Fibroblast of gingiva (primary cell): ENCODE data around the gene BRD3OS.

Experiments
- DNase-seq: peaks from one replicate; pipeline ENCODE4 v3.0.0-alpha.2; 2011; ENCODE audit warnings: low read depth

BRD3OS gene

GRCh38 chr9:134052491-134052890, 27.2 kb downstream of the BRD3OS start:
- DNase-seq: no peak

GRCh38 chr9:134052941-134053340, 27.7 kb downstream of the BRD3OS start:
- no peak for DNase-seq

DNA sequence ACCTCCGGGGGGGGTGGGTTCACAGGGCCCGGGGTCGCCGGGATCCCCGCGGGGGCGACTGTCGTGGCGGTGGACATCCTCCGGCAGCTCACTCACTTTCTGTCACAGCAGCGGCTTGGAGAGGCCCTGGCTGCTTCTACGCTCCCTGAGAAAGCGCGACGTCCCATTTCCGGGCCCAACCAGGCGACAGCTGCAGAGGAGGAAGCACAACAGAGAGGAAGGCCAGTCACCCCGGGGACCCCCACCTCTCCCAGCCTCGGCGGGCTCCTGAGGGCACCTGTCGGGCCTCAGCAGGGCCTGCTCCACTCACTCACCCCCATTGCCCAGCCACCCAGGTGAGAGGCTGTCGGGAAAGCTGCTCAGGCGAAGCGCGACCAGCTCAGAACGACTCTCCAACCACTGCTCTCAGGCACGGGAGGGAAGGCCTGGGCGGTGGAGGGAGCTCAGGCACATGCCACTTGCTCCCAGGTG, 28.2 kb downstream of the BRD3OS start:
- no peak for DNase-seq

DNA sequence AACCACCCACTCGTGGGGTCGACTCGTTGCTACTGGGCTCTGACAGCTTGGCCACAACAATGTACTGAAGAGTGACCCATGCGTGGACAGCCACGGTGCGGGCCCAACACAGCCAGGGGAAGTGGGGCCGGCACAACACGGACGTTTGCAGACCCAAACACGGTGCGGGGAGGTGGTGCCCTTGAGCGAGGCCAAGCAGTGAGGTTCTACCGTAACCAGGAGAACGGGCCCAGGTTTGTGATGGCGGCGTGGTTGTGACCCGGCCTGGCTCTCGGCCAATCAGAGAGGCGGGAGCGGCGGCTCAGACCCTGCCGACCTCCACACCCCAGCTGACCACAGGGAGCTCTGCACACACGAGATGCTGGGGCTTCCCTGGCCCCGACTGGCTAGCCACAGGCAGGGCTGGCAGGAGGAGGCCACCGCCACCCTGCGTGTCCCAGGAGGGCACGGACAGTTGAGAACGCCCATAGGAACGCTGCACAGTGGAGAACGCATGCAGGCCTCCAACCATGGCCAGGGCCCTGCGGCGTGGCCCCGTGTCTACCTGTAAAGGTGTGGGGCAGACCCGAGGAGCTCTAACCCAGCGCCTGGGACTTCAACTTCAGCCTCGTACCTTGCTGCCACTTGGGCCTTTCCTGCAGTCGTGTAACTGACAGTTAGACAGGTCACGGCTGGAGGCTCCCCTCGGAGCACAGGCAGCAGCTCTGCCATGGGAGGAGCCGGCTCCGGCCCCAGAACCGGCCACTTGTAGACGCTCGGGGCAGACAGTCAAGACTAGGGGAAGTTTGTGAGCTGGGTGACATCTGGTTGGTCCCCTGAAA, 28.9 kb downstream of the BRD3OS start:
- no peak for DNase-seq

GRCh38 chr9:134054891-134055811, 29.9 kb downstream of the BRD3OS start:
- DNase-seq: no peak

GRCh38 chr9:134055981-134056461, 30.7 kb downstream of the BRD3OS start:
- peak; percentile 92 for DNase-seq

DNA sequence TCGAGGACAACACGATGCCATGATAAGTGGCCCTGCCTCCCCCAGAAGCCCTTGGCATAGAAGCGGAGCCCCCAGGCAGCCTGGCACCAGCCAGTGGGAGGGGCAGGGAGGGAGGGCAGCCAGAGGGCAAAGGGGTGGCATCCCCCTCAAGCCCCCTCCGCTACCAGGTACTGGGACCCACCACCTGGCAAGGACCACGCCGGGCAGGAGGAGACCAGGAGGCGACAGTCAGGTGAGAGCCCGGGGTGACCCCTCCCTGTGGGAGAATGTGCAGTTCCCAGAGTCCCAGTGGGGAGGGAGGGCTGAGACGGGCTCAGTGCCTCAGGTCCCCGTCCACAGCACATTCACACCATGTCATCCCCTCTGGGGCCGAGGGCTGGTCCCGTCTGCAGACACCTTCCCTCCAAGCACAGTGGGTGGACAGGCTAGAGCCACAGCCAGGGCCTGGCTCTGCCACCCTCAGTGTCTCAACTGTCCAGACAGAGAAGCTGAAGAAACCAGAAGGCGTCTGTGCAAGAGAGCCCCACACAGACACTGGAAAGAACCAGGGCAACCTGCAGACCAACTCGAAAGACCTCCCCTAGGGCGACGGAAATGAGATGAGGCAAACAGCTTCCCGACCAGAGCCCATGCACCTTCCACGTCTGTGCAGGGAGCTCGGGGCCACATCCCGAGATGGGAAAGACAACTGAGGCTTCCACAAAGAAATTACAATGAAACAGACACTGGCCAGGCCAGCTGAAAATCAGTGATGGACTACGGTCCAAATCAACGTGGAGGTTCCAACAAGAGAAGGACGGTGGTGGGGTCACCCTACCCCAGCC, 31.4 kb downstream of the BRD3OS start:
- DNase-seq: no peak

GRCh38 chr9:134057307-134057657, 32.0 kb downstream of the BRD3OS start:
- DNase-seq: no peak

GRCh38 chr9:134057751-134058701, 32.7 kb downstream of the BRD3OS start:
- DNase-seq: no peak

GRCh38 chr9:134058716-134059115, 33.4 kb downstream of the BRD3OS start:
- no peak for DNase-seq

DNA sequence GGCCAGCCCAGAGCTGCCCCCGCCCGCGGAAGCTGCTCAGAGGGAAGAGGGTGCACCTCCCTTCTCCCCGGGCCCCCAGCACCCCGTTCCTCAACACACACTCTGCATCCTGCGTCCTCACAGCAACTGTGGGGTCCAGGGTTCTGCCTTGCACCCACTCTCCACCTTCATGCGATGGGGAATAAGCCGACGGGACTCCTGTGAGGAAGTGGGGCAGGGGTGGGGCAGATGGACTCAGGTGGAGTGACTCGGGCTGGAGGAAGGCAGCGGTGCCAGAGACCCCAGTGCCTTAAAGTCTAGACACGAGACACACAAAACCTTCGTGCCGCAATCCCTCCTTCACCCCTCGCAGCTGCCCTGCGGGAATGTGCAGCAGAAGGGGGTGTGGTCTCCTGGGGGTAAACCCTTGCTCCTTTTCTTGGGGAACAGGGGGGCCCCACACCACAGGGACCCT, 33.9 kb downstream of the BRD3OS start:
- DNase-seq: no peak

DNA sequence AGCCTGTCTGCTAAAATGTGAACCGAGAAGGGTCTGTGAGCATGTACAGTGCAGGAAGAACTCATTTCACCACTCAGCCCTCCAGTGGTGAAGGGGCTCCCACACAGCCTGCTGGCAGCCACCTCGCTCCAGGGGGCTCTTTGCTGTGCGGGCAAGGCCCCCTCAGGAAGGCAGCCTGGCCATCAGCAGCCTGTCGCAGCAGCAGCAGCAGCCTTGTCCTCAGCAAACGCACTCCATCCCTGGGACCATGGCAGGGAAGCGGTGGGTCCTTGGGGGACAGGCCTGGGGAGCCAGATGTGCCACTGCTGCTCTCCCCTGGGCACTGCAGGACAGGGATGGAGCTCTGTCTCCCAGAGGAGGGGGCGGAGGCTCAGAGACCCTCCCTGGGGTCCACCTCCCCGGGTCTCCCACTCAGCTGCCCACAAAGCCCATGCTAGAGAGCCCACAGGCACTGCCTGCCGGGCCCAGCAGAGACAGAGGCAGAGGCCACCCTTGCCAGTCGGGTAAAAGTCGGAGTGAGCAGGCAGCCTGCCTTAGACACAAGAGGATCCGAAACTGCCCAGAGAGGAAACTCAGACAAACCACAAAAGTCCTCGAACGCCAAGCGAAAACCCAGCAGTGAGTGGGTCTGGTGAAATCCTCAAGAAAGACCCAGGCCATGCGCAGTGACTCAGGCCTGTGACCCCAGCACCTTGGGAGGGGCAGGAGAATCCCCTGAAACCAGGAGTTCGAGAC, 34.5 kb downstream of the BRD3OS start:
- DNase-seq: no peak

- no peak for DNase-seq
Measured at GRCh38 chr9:134060546-134060945, 35.3 kb downstream of the BRD3OS start.

- no peak for DNase-seq
Measured at GRCh38 chr9:134061019-134061687, 35.9 kb downstream of the BRD3OS start.

DNA sequence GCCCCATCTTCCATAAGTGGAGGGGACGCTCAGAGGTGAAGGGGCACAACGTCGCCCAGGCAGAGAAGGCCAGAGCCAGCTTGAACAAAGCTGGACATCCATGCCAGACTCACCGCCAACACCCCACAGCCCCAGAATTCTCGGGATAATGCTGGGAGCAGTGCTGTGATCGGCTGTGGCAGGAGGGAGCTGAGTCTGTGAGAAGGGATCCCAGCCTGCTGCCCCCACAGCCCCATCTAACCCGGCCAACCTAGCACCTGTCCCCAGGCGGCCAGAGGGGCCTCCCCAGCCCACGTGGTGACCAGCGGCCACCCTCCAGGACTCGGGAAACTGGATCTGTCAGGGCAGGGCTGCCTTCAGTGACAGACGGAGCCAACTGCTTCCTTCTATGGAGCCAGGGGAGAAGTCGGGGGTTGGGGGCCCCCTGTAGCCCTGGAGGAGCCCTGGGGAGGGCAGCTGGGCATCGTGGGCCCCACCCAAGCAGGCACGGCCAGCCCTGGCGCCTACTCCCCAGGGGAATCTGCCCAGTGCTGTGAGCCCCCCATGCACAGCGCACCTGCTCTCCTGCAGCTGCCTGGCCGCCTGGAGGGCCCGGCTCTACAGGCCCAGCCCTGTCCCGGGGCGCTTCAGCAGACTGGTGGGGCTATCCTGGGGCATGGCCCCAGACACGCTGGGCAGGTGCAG, 36.5 kb downstream of the BRD3OS start:
- no peak for DNase-seq

DNA sequence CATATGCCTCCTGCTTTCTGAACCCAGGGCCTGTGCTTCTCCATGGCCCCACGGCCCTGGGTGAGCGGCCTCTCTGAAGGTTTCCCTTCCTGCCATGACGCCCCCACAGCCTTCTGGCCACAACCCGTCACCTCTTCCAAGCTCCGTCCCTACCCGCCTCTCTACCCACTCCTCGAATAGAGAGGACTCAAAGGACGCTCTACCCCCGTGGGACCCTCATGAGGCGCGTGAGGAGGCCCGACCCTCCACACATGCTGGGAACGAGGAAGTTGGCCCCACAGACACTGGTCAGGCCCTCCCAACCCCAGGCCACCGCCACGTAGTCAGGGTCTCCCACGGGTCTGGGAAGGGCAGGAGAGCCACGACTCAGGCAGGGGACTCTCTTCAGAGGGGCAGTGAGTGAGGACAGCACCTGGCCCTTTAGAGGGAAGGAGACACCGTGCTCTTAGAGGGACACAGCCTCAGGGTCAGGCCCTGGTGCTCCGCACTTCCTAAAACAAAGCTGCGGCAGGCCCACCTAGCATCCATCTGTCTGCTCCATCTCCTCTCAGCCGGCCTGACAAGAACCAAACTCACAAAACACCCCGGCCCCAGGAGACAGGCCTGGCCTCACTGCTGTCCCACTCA, 37.3 kb downstream of the BRD3OS start:
- no peak for DNase-seq

GRCh38 chr9:134063088-134063570, 37.8 kb downstream of the BRD3OS start:
- no peak for DNase-seq
